Astrocyte (in vitro differentiated cells and primary cell): ENCODE data around the gene SMARCB1. TPM values are rescaled to one million over a fixed set of nuclear protein-coding genes. Genes with fewer than 3 reads are reported as not detected.

ENCODE experiments used
- DNase-seq: peaks from one replicate; pipeline ENCODE4 v3.0.0-alpha.2; 2010; ENCODE audit warnings: low read depth
- FAIRE-seq: peaks from 2 replicates; lab custom pipeline; 2011; peaks lifted over from hg19 to GRCh38; lab: Jason Lieb, UNC
- H2AFZ ChIP-seq: 2 replicates; pipeline ENCODE4 v1.6.0; 2012; ENCODE audit warnings: low read depth, low read length, inconsistent platforms
- H3K27ac ChIP-seq: 2 replicates; pipeline ENCODE4 v1.5.1; 2011; ENCODE audit warnings: low read depth, low read length, inconsistent platforms
- H3K27me3 ChIP-seq: 2 replicates; pipeline ENCODE4 v1.6.0; 2011; ENCODE audit warnings: low read length, inconsistent platforms; ENCODE audit not compliant: insufficient read depth
- H3K36me3 ChIP-seq: 2 replicates; pipeline ENCODE4 v1.5.1; 2011; ENCODE audit warnings: low read length, inconsistent platforms; ENCODE audit not compliant: insufficient read depth
- H3K4me1 ChIP-seq: 2 replicates; pipeline ENCODE4 v1.5.1; 2011; ENCODE audit warnings: low read length, inconsistent platforms; ENCODE audit not compliant: insufficient read depth
- H3K4me2 ChIP-seq: 2 replicates; pipeline ENCODE4 v1.6.0; 2012; ENCODE audit warnings: low read length, inconsistent platforms
- H3K4me3 ChIP-seq: 2 replicates; pipeline ENCODE4 v1.5.1; 2011; ENCODE audit warnings: low read depth, mild to moderate bottlenecking, low read length, inconsistent platforms; ENCODE audit not compliant: insufficient read depth
- H3K79me2 ChIP-seq: 2 replicates; pipeline ENCODE4 v1.6.0; 2012; ENCODE audit warnings: mild to moderate bottlenecking, low read length, inconsistent platforms; ENCODE audit not compliant: insufficient read depth
- H3K9ac ChIP-seq: 2 replicates; pipeline ENCODE4 v1.6.0; 2012; ENCODE audit warnings: mild to moderate bottlenecking, low read length, inconsistent platforms
- H3K9me3 ChIP-seq: 2 replicates; pipeline ENCODE4 v1.5.1; 2012; ENCODE audit warnings: low read depth, mild to moderate bottlenecking, low read length, inconsistent platforms; ENCODE audit not compliant: insufficient read depth
- H4K20me1 ChIP-seq: 2 replicates; pipeline ENCODE4 v1.6.0; 2012; ENCODE audit warnings: low read length, inconsistent platforms; ENCODE audit not compliant: insufficient read depth
- H3K27ac Mint-ChIP-seq: one replicate; pipeline ENCODE4 v1.8.0; 2021; ENCODE audit warnings: mild to moderate bottlenecking, mixed read lengths; ENCODE audit not compliant: unreplicated experiment
- H3K27me3 Mint-ChIP-seq: one replicate; pipeline ENCODE4 v1.8.0; 2021; ENCODE audit warnings: low read depth, mixed read lengths; ENCODE audit not compliant: unreplicated experiment
- H3K36me3 Mint-ChIP-seq: one replicate; pipeline ENCODE4 v1.8.0; 2021; ENCODE audit warnings: low read depth, mixed read lengths; ENCODE audit not compliant: unreplicated experiment
- H3K4me1 Mint-ChIP-seq: one replicate; pipeline ENCODE4 v1.8.0; 2021; ENCODE audit warnings: low read depth, mixed read lengths; ENCODE audit not compliant: unreplicated experiment
- H3K4me3 Mint-ChIP-seq: one replicate; pipeline ENCODE4 v1.8.0; 2021; ENCODE audit warnings: mild to moderate bottlenecking, moderate library complexity, mixed read lengths; ENCODE audit not compliant: unreplicated experiment
- H3K9me3 Mint-ChIP-seq: one replicate; pipeline ENCODE4 v1.8.0; 2021; ENCODE audit warnings: mild to moderate bottlenecking, mixed read lengths; ENCODE audit not compliant: unreplicated experiment
- CTCF ChIP-seq: IDR thresholded peaks from 2 replicates; pipeline ENCODE4 v1.5.1; 2011; ENCODE audit warnings: low read depth, mild to moderate bottlenecking, inconsistent platforms, low read length, moderate library complexity; ENCODE audit not compliant: insufficient read depth
- EZH2 ChIP-seq: IDR thresholded peaks from 2 replicates; pipeline ENCODE4 v1.6.1; 2012; ENCODE audit warnings: mild to moderate bottlenecking, low read length, inconsistent platforms; ENCODE audit not compliant: insufficient read depth
- total RNA-seq: library from RNA; stranded (reverse); gene quantifications from 2 replicates; pipeline ENCODE4 v1.2.1, GENCODE V29; 2021

The SMARCB1 gene
- total RNA-seq, 1 donor from 2014 or later = 91.3 TPM

- no peak overlapping the region for H3K4me3 ChIP-seq
- Mint-ChIP-seq H3K9me3 (no peaks in the 10 kb centered on the region), H3K4me3 (peak overlapping the region; percentile 70), H3K36me3 (peaks cover 9% of the 10 kb centered on the region), H3K27ac (peak overlapping the region; percentile 63), H3K4me1 (peaks cover 21% of the 10 kb centered on the region), H3K27me3 (peaks cover 4% of the 10 kb centered on the region)
- peak overlapping the region; percentile 59 for H3K4me2 ChIP-seq
- no peaks in the 10 kb centered on the region for H3K9me3 ChIP-seq
- peaks cover 20% of the 10 kb centered on the region for H4K20me1 ChIP-seq
- H3K36me3 ChIP-seq = peaks cover 1% of the 10 kb centered on the region
- TF ChIP-seq EZH2 = no peak
- no peak for TF ChIP-seq CTCF
- no peak overlapping the region for H3K9ac ChIP-seq
- no peaks in the 10 kb centered on the region for H3K27me3 ChIP-seq
- DNase-seq (peak; percentile 68), FAIRE-seq (no peak)
- no peak overlapping the region for H3K27ac ChIP-seq
- H3K4me1 ChIP-seq = peaks cover 27% of the 10 kb centered on the region
- no peak overlapping the region for H2AFZ ChIP-seq
- H3K79me2 ChIP-seq = peaks cover 20% of the 10 kb centered on the region
These were observed 2.5 kb upstream of the SMARCB1 start for GRCh38 chr22:23784215-23784732.

GRCh38 chr22:23786261-23786710 lies 480 bp upstream of the SMARCB1 start:
- H3K36me3 Mint-ChIP-seq = peaks cover 3% of the 10 kb centered on the region
- no peak for DNase-seq
- Histone ChIP-seq H3K27me3 (no peaks in the 10 kb centered on the region), H2AFZ (peak overlapping the region; percentile 43), H3K4me2 (peak overlapping the region; percentile 97), H3K27ac (peak overlapping the region; percentile 98), H3K9me3 (no peaks in the 10 kb centered on the region), H3K79me2 (peaks cover 41% of the 10 kb centered on the region), H3K4me1 (peaks cover 25% of the 10 kb centered on the region), H3K36me3 (peaks cover 2% of the 10 kb centered on the region), H3K4me3 (peak overlapping the region; percentile 86), H4K20me1 (peaks cover 40% of the 10 kb centered on the region), H3K9ac (peak overlapping the region; percentile 99)
- TF ChIP-seq CTCF (no peak), EZH2 (no peak)
- peak overlapping the region; percentile 78 for H3K27ac Mint-ChIP-seq
- H3K4me1 Mint-ChIP-seq = peaks cover 26% of the 10 kb centered on the region
- no peaks in the 10 kb centered on the region for H3K9me3 Mint-ChIP-seq
- H3K27me3 Mint-ChIP-seq = no peaks in the 10 kb centered on the region
- H3K4me3 Mint-ChIP-seq = peak overlapping the region; percentile 80
- FAIRE-seq = no peak

GRCh38 chr22:23787600-23787896 lies 782 bp downstream of the SMARCB1 start:
- Mint-ChIP-seq H3K27ac (peak overlapping the region; percentile 84), H3K9me3 (no peaks in the 10 kb centered on the region), H3K27me3 (no peaks in the 10 kb centered on the region), H3K4me1 (peaks cover 22% of the 10 kb centered on the region), H3K36me3 (no peaks in the 10 kb centered on the region), H3K4me3 (peak overlapping the region; percentile 96)
- Histone ChIP-seq H4K20me1 (peaks cover 52% of the 10 kb centered on the region), H3K4me2 (peak overlapping the region; percentile 97), H3K9ac (peak overlapping the region; percentile 99), H3K4me1 (peaks cover 19% of the 10 kb centered on the region), H3K79me2 (peaks cover 53% of the 10 kb centered on the region), H2AFZ (no peak overlapping the region), H3K27me3 (no peaks in the 10 kb centered on the region), H3K4me3 (peak overlapping the region; percentile 86), H3K36me3 (peaks cover 2% of the 10 kb centered on the region), H3K27ac (peak overlapping the region; percentile 98), H3K9me3 (no peaks in the 10 kb centered on the region)
- no peak for DNase-seq
- FAIRE-seq = no peak
- TF ChIP-seq CTCF (no peak), EZH2 (no peak)
